Mesendoderm (in vitro differentiated cells): ENCODE results near the gene VPS8.

Experiments used
- DNase-seq: peaks from one replicate; pipeline ENCODE4 v3.0.0; 2013
- H2AK5ac ChIP-seq: 2 replicates; pipeline ENCODE4 v1.6.1; 2013; ENCODE audit warnings: low read length, inconsistent platforms
- H2BK120ac ChIP-seq: 2 replicates; pipeline ENCODE4 v1.6.1; 2013; ENCODE audit warnings: low read depth, mild to moderate bottlenecking, low read length, moderate library complexity, mixed read lengths
- H2BK15ac ChIP-seq: replicated peaks from 2 replicates; pipeline ENCODE4 v1.6.1; 2013; ENCODE audit warnings: low read depth, mild to moderate bottlenecking, moderate library complexity
- H2BK5ac ChIP-seq: 2 replicates; pipeline ENCODE4 v1.6.1; 2013; ENCODE audit warnings: low read length, inconsistent platforms
- H3K18ac ChIP-seq: 2 replicates; pipeline ENCODE4 v1.6.1; 2013; ENCODE audit warnings: mild to moderate bottlenecking, low read length, mixed read lengths
- H3K23ac ChIP-seq: one replicate; pipeline ENCODE4 v1.6.1; 2013; ENCODE audit warnings: low read length
- H3K27ac ChIP-seq: 2 replicates; pipeline ENCODE4 v1.5.1; 2013; ENCODE audit warnings: low read depth, mild to moderate bottlenecking, inconsistent platforms, low read length, moderate library complexity
- H3K27me3 ChIP-seq: 2 replicates; pipeline ENCODE4 v1.6.1; 2013; ENCODE audit warnings: low read length, control low read depth, mild to moderate bottlenecking, inconsistent platforms; ENCODE audit not compliant: insufficient read depth, poor library complexity
- H3K36me3 ChIP-seq: 2 replicates; pipeline ENCODE4 v1.6.1; 2013; ENCODE audit warnings: low read length, inconsistent platforms; ENCODE audit not compliant: control insufficient read depth, insufficient read depth
- H3K4ac ChIP-seq: one replicate; pipeline ENCODE4 v1.6.1; 2013; ENCODE audit warnings: low read depth, mild to moderate bottlenecking, low read length, moderate library complexity
- H3K4me1 ChIP-seq: 2 replicates; pipeline ENCODE4 v1.6.1; 2013; ENCODE audit warnings: low read depth, low read length, inconsistent platforms; ENCODE audit not compliant: control insufficient read depth
- H3K4me2 ChIP-seq: 2 replicates; pipeline ENCODE4 v1.6.1; 2013; ENCODE audit warnings: low read length
- H3K4me3 ChIP-seq: 2 replicates; pipeline ENCODE4 v1.5.1; 2013; ENCODE audit warnings: mild to moderate bottlenecking, low read length
- H3K56ac ChIP-seq: one replicate; pipeline ENCODE4 v1.6.1; 2013; ENCODE audit warnings: low read length
- H3K79me1 ChIP-seq: 2 replicates; pipeline ENCODE4 v1.6.1; 2013; ENCODE audit warnings: low read length, inconsistent platforms
- H3K79me2 ChIP-seq: 2 replicates; pipeline ENCODE4 v1.6.1; 2013; ENCODE audit warnings: mild to moderate bottlenecking, low read length; ENCODE audit not compliant: control insufficient read depth, insufficient read depth
- H3K9ac ChIP-seq: 2 replicates; pipeline ENCODE4 v1.6.1; 2013; ENCODE audit warnings: low read length, inconsistent platforms
- H4K5ac ChIP-seq: one replicate; pipeline ENCODE4 v1.6.1; 2013; ENCODE audit warnings: low read length
- H4K8ac ChIP-seq: one replicate; pipeline ENCODE4 v1.6.1; 2013; ENCODE audit warnings: low read depth, mild to moderate bottlenecking, control low read depth, low read length, moderate library complexity
- WGBS: extraction: QIAGEN DNeasy Blood & Tissue Kit; methylation state at CpG from one replicate; pipeline ENCODE4 v1.1.7; 2013; ENCODE audit warnings: low lambda C conversion rate, missing lambda C conversion rate; ENCODE audit not compliant: insufficient coverage; ENCODE audit errors: extremely low coverage; 5-methylcytosine and 5-hydroxymethylcytosine counted together

Gene VPS8

DNA sequence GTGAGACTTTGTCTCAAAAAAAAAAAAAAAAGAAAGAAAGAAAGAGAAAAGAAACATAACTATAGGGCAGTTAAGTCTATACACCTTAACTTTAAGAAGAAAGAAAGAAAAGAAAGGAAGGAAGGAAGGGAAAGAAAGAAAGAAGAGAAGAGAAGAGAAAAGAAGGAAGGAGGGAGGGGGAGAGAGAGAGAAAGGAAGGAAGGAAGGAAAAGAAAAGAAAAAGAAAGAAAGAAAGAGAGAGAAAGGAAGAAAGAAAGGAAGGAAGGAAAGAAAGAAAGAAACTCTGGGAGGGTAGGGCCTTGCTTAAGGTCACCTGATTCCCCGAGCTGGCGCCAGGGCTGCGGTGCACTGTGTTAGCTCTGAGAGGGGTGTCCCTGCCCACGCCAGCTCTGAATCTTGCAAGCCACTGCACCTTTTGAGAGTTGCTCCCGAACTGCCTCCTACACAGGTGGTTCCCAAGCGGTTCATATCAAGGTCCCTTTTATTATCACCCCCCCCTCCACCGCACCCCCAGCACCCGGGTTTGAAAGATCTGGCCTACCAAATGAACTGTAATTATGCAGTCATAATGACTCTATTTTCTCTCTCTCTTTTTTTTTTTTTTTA, 39.2 kb upstream of the VPS8 start:
- no peak overlapping the region for H2BK15ac ChIP-seq
- no peak overlapping the region for H3K23ac ChIP-seq
- no peak overlapping the region for H3K18ac ChIP-seq
- no peak overlapping the region for H3K27ac ChIP-seq
- no peak overlapping the region for H3K56ac ChIP-seq
- peaks cover 8% of the 10 kb centered on the region for H3K4me1 ChIP-seq
- no peaks in the 10 kb centered on the region for H3K79me1 ChIP-seq
- no peaks in the 10 kb centered on the region for H3K79me2 ChIP-seq
- no peak overlapping the region for H3K4ac ChIP-seq
- WGBS, result no CpG with 5 or more reads among the region's 8 CpGs
- no peak overlapping the region for H2AK5ac ChIP-seq
- no peak overlapping the region for H4K5ac ChIP-seq
- H2BK120ac ChIP-seq, result no peak overlapping the region
- no peaks in the 10 kb centered on the region for H3K36me3 ChIP-seq
- no peak for DNase-seq
- H4K8ac ChIP-seq, result no peak overlapping the region
- H3K27me3 ChIP-seq, result no peaks in the 10 kb centered on the region
- no peak overlapping the region for H3K4me3 ChIP-seq
- H3K4me2 ChIP-seq, result no peak overlapping the region
- H3K9ac ChIP-seq, result no peak overlapping the region
- H2BK5ac ChIP-seq, result no peak overlapping the region

DNA sequence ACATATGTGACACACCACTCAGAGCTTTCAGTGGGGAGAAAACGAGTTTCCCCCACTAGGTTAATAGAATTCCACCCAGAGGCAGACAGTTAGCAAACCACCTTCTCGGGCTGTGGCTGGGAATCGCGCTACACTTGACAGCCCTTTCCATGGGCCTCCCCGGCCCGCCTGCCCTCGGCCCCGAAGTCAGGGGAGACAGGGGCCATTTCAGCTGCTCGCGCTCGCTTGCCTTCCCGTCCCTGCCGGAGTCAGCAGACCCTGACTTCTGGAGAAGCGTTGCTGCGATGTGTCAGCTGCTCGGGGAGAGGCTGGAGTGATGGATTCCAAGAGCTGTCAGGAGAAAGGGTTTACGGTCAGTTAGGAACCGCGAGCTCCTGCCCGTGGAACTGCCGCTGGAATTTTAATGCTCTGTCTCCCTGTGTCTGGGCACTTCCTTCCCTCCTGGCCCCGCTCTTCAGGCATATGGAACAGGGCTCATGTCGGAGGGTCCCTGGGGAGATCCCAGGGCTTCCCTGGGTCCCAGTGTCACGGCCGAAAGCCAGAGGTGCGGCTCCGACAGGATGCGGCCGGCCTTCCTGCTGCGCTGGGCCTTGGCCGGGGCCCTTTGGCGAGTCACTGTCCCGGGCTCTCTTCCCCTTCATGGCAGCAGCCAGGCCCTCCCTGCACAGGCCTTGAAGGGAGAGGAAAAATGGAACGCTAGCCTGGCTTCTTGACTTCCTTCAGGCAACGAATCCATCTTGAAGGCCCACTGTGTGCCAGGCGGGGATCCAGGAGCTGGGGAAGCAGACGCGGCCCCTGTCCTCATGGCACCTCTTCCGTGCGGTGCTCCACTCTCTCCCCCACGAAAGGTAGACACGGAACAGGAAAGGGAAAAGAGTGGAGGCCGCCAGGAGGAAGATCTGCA, 38.4 kb upstream of the VPS8 start:
- Histone ChIP-seq H3K4ac (peak overlapping the region; percentile 0), H3K4me3 (no peak overlapping the region), H3K23ac (no peak overlapping the region), H2BK5ac (no peak overlapping the region), H3K56ac (peak overlapping the region; percentile 70), H3K4me1 (peaks cover 12% of the 10 kb centered on the region), H3K79me2 (no peaks in the 10 kb centered on the region), H3K27ac (no peak overlapping the region), H2BK15ac (no peak overlapping the region), H3K27me3 (no peaks in the 10 kb centered on the region), H2AK5ac (no peak overlapping the region), H3K79me1 (no peaks in the 10 kb centered on the region), H4K5ac (no peak overlapping the region), H3K18ac (peak overlapping the region; percentile 1), H3K4me2 (no peak overlapping the region), H3K36me3 (no peaks in the 10 kb centered on the region), H3K9ac (no peak overlapping the region), H4K8ac (no peak overlapping the region), H2BK120ac (no peak overlapping the region)
- WGBS, result no CpG with 5 or more reads among the region's 43 CpGs
- DNase-seq, result no peak

DNA sequence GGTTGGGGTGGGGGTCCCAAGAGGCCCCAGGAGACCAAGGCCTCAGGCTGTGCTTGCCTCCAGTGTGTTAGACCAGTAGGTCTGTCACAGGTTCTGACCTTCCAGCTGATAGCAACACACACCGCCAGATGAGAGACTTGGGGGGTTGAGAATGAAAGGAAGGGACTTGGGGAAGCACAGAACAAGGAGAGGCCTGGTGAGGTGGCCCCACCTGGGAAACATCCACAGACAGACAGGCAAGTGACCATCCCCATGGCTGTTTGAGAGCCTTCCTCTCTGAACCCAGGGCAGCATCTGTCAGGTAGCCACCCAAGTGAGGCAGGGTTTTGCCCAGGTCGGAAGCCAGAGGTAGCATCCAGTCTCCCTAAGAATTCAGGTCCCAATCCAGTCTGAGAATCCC, 35.0 kb upstream of the VPS8 start:
- DNase-seq, result no peak
- Histone ChIP-seq H3K79me2 (no peaks in the 10 kb centered on the region), H4K5ac (no peak overlapping the region), H2AK5ac (peak overlapping the region; percentile 39), H3K79me1 (no peaks in the 10 kb centered on the region), H3K27me3 (no peaks in the 10 kb centered on the region), H3K27ac (no peak overlapping the region), H3K23ac (peak overlapping the region; percentile 8), H3K56ac (peak overlapping the region; percentile 63), H2BK5ac (peak overlapping the region; percentile 68), H2BK120ac (no peak overlapping the region), H3K4me3 (no peak overlapping the region), H3K9ac (peak overlapping the region; percentile 42), H3K4me2 (no peak overlapping the region), H4K8ac (no peak overlapping the region), H2BK15ac (no peak overlapping the region), H3K4me1 (peaks cover 12% of the 10 kb centered on the region), H3K4ac (peak overlapping the region; percentile 22), H3K36me3 (no peaks in the 10 kb centered on the region), H3K18ac (peak overlapping the region; percentile 8)
- WGBS, result no CpG with 5 or more reads among the region's 2 CpGs

- no peak overlapping the region for H2BK5ac ChIP-seq
- H3K79me2 ChIP-seq, result no peaks in the 10 kb centered on the region
- no peak overlapping the region for H3K4me3 ChIP-seq
- H3K4me2 ChIP-seq, result no peak overlapping the region
- no peak overlapping the region for H4K5ac ChIP-seq
- no peak overlapping the region for H2AK5ac ChIP-seq
- H3K4ac ChIP-seq, result no peak overlapping the region
- H3K4me1 ChIP-seq, result peaks cover 12% of the 10 kb centered on the region
- no peak overlapping the region for H3K23ac ChIP-seq
- peak; percentile 98 for DNase-seq
- no CpG with 5 or more reads among the region's 11 CpGs for WGBS
- peak overlapping the region; percentile 16 for H3K9ac ChIP-seq
- no peak overlapping the region for H2BK120ac ChIP-seq
- H2BK15ac ChIP-seq, result no peak overlapping the region
- no peaks in the 10 kb centered on the region for H3K79me1 ChIP-seq
- no peaks in the 10 kb centered on the region for H3K36me3 ChIP-seq
- H4K8ac ChIP-seq, result no peak overlapping the region
- no peak overlapping the region for H3K18ac ChIP-seq
- H3K27ac ChIP-seq, result no peak overlapping the region
- no peaks in the 10 kb centered on the region for H3K27me3 ChIP-seq
- H3K56ac ChIP-seq, result peak overlapping the region; percentile 63
Observed at GRCh38 chr3:184777566-184778356, 34.2 kb upstream of the VPS8 start.

GRCh38 chr3:184778426-184779332, 33.3 kb upstream of the VPS8 start:
- Histone ChIP-seq H3K4ac (no peak overlapping the region), H3K36me3 (no peaks in the 10 kb centered on the region), H3K18ac (no peak overlapping the region), H2BK15ac (no peak overlapping the region), H3K27ac (no peak overlapping the region), H3K79me1 (no peaks in the 10 kb centered on the region), H4K5ac (no peak overlapping the region), H3K79me2 (no peaks in the 10 kb centered on the region), H3K23ac (peak overlapping the region; percentile 83), H3K9ac (peak overlapping the region; percentile 23), H3K4me3 (no peak overlapping the region), H2AK5ac (peak overlapping the region; percentile 91), H3K56ac (peak overlapping the region; percentile 77), H3K4me1 (peaks cover 12% of the 10 kb centered on the region), H2BK5ac (peak overlapping the region; percentile 60), H2BK120ac (no peak overlapping the region), H4K8ac (no peak overlapping the region), H3K27me3 (no peaks in the 10 kb centered on the region), H3K4me2 (peak overlapping the region; percentile 8)
- no CpG with 5 or more reads among the region's 26 CpGs for WGBS
- no peak for DNase-seq
